HG03025 (cell line): ENCODE data around the gene PRKCA.

Experiments
- ATAC-seq: cut with Tn5 transposase; IDR thresholded peaks from one replicate; pipeline ENCODE4 v1.9.1; 2021; ENCODE audit warnings: mild to moderate bottlenecking, moderate library complexity; ENCODE audit not compliant: unreplicated experiment, low FRiP score

PRKCA gene

DNA sequence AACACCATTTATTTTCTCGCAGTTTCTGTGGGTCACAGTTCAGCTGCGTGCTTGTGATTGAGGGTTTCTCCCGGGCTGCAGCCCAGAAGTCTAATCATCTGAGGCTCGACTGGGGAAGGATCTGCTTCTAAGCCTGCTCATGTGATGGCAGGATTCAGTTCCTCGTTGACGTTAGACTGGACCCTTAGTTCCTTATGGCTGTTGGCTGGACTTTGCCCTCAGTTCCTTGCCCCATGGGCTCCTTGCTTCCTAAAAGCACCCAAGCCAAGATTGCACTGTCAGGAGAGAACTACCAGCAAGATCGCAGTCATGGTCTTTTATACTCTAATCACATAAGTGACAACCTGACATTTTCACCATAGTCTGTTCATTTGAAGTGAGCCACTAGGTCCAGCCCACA is 250.0 kb downstream of the PRKCA start:
- ATAC-seq, result no peak

DNA sequence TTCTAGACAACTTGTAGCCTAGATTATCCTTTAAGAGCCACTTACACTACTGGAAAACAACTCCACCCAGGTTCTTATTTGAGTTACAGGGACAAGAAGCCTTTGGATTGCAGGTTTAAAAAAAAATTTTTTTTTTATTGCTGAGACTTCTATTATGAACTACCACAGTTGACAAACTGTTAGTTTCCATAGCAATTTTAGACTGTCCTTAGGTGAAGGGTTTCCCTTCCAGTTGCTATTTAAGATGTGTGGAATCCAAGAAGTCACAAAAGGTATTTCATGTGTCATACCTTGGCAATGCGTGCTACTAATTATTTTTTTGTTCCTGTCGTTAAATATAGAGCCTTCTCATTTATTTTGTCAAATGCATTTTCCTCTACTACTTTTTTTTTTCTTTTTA is 253.2 kb downstream of the PRKCA start:
- ATAC-seq, result no peak

GRCh38 chr17:66557200-66557599 is 254.8 kb downstream of the PRKCA start:
- no peak for ATAC-seq

- ATAC-seq, result no peak
Observed at GRCh38 chr17:66557886-66558285, 255.5 kb downstream of the PRKCA start.

- ATAC-seq, result no peak
Observed at GRCh38 chr17:66560691-66561090, 258.3 kb downstream of the PRKCA start.

DNA sequence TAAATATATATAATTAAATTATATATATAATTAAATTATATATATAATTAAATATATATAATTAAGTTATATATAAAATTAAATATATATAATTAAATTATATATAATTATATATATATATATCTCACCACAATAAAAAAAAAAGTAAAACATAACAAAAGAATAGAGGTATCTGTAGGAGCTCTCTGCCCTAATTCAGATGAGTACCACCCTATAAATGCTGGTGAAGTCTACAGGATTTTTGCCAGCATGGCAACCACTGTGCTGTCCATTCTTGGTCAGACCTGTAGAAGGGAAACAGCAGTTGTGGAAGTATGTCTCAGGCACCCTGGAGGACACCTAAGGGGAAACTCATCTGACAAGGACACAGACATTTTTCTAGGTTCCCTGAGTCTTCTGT is 259.7 kb downstream of the PRKCA start:
- no peak for ATAC-seq

DNA sequence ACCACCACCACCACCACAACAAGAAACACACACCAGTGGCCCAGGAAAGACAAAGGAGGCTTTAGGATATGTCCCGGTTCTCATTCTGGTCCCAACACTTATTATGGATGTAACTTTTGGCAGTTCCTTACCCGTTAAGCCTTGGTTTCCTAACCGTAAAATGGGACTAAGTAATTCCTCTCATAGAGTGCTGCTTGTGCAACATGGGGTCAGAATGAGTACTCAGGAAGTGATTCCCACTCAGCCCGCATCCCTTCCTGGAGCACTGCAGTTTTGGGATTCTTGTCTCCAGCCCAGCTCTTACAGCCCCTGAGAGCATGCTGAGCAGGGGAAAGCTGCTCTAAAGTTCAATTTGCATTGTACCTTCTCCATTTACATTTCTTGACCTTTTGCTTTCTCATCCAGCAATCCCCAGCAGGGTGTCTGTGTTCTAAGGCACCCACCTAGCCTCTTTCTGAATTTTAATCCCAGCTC is 262.6 kb downstream of the PRKCA start:
- ATAC-seq, result no peak

- ATAC-seq, result peak; percentile 71
Observed at GRCh38 chr17:66567234-66568170, 265.1 kb downstream of the PRKCA start.

- no peak for ATAC-seq
Observed at GRCh38 chr17:66569572-66569971, 267.2 kb downstream of the PRKCA start.

- ATAC-seq, result no peak
Observed at GRCh38 chr17:66570447-66571195, 268.2 kb downstream of the PRKCA start.

DNA sequence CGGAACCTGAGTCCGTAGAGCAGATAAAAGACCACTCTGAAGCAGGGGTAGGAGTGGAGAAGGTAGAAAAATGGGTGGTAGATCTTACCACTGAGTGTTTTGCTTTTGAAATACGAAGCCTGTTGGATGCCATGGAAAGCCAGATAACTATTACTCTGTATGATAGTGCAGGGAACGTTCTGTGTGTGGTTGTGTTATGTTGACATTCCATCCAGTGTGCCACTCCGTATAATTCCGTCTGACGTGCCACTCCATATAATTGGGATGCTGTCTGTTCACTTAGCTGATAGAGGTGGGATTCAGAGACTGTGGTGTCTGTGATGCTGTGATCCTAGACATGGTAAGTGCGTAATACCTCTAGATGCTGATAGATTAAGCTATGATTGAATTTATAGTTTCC is 269.3 kb downstream of the PRKCA start:
- no peak for ATAC-seq

- ATAC-seq, result no peak
Observed at GRCh38 chr17:66573078-66573477, 270.7 kb downstream of the PRKCA start.

GRCh38 chr17:66574123-66574522 is 271.7 kb downstream of the PRKCA start:
- no peak for ATAC-seq

- no peak for ATAC-seq
Observed at GRCh38 chr17:66576473-66576872, 274.1 kb downstream of the PRKCA start.

GRCh38 chr17:66577041-66577440 is 274.6 kb downstream of the PRKCA start:
- no peak for ATAC-seq

DNA sequence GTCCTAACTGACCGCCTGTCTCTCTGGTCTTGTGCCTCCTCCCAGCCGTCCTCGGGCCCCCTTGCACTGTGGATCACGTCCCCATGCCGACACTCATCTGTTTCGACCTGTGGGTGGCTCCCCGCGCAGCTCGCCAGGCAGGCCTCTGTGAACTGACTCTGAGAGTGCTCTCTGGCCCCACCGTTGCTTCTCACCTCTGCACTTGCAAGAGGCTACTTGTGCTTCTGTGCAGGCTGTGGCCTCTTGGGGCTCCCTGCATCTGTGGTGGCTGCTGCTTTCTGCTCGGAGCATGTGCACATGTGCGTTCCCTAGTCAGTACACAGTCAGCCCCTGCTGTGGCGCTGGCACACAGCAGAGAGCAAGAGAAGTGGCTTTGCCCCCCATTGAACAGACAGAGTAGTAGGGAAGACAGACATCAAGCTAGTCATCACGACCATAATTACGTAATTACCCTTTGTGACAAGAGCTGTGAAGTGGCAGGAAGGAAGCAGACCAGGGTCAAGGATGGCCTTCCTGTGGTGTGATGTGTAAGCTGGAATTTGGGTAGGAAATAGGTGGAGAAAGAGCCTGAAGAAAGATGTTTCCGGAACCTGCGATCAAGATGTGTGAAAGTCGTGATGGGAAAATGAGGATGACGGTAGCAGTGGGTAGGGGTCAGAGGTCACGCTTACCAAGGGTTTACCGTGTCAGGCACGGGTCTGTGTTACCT is 276.5 kb downstream of the PRKCA start:
- no peak for ATAC-seq

GRCh38 chr17:66579556-66579955 is 277.1 kb downstream of the PRKCA start:
- no peak for ATAC-seq

DNA sequence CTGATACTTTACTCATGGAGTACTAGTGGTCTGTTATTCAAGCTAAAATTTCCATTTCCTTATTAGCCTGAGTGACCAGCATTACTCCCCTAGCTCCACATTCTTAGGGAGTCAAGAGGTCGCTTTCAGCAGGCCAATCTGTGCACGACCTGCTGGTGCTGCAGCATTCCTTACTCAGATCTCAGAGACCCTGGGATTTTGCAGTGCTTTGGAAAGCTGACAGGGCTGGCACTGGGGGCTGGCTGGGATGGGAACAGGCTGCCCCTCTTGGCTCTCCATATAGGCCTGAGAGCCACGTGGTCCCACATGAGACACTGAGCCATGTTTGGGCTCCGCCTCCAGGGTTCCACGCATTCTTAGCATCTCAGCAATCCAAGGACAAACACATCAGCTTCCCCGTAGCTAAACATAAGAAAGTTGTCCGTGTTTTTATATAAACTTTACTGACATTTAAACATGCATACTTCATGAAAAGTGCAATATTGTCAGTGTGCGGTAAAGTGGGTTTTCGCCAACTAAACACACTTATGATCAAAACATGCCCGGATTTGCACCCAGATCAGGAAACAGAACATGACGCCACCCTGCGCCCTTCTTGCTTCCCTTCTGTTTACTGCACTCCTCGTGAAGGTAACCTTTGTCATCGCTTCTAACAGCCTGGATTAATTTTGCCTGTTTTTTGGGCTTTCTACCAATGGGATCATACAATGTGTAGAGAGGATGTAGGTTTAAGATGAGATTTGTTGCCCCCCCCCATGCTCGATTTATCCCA is 278.0 kb downstream of the PRKCA start:
- no peak for ATAC-seq

DNA sequence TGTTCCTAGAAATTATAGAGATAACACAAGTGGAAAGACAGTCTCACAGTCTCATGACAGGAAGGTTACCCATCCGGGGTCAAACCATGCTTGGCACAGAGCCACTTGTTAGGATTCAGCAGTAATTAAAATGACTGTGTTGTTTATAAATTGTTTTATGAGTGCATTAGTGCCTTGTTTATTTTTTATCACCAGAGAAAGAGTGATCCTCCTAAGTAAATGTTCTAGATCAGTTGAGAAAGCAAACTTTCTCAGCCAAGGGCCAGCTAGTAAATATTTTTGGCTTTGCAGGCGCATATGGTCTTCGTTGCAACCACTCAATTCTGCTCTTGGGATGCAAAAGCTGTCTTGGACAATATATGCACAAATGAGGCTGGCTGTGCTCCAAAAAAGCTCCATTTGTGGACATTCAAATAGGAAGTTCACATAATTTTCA is 278.6 kb downstream of the PRKCA start:
- no peak for ATAC-seq
